Melanocyte of skin (primary cell): ENCODE results near the gene RPL7L1. TPM values are rescaled to one million over a fixed set of nuclear protein-coding genes. Genes with fewer than 3 reads are reported as not detected.

Experiments used
- total RNA-seq, 2 donors: library from RNA; depleted of rRNA; stranded (reverse); fragments of >200 nt; gene quantifications; 2 replicates each; pipeline ENCODE4 v1.2.3, GENCODE V29; 2012

The RPL7L1 gene
- 100 to 1,000 TPM; 113 to 149 TPM for total RNA-seq

DNA sequence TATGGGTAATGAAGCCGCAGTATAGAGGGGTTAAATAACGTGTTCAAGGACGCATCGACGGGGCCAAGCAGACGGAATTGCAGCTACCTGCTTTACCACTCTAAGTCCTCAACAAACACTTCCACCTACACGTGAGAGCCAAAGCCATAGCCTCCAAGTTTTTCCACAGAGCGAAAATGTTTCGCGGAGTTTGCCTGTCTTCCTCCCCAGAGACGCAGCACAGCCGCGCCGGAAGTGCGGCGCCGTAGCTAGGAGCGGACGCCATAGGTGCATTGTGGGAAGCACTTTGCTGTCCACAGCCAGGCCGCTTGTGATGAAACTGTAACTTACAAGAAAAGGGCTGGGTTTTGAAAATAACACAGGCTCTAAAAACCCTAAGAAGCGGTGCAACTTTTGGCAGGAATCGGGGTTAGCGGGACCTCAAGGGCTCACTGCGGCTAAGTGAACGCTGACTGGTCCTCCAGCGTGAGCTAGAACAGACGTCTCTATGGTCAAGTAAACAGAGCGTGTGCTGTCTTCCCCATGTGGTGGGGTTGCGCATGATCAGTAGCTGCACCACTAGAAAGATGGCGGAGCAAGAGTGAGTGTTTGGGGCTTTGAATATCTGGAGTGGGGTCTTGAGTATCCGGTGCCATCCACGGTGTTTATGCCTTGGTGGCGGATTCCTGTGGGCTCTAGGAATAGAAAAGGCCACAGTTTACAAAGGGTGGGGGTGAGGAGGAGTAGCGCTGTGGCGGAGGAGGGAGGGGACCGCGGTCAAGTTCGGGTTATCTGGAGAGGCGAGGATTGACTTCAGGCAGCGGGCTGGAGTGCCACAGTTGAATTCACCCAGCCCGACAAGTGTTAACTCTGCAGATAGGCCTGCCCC, at the start of gene RPL7L1:
Gene RPL7L1 (plus strand): TSS at position 245 of the 868 bp plus-strand sequence. CDS start 295 bp downstream, at position 540.

DNA sequence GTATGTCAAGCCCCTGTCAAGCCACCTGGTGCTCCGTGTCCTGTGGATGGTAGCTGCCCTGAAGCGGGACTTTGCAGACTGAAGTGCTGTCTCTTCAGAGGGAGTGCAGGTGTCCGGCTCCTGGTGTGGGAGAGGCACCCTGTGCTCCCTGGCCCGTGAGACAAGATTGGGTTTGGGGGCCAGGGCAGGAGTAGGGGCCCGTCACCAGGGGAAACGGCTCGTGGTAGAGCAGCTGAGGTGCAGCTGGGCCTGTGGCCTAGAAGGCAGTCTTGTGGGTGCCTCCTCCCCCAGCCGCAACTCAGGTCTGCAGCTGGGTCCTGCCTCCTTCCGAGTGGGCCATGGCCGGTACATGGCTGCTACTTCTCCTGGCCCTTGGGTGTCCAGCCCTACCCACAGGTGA, 36.3 kb downstream of the RPL7L1 start, which contains the start of gene PTCRA:
Gene PTCRA (plus strand): TSS at position 322 of the 400 bp plus-strand sequence. CDS start 17 bp downstream, at position 339.

DNA sequence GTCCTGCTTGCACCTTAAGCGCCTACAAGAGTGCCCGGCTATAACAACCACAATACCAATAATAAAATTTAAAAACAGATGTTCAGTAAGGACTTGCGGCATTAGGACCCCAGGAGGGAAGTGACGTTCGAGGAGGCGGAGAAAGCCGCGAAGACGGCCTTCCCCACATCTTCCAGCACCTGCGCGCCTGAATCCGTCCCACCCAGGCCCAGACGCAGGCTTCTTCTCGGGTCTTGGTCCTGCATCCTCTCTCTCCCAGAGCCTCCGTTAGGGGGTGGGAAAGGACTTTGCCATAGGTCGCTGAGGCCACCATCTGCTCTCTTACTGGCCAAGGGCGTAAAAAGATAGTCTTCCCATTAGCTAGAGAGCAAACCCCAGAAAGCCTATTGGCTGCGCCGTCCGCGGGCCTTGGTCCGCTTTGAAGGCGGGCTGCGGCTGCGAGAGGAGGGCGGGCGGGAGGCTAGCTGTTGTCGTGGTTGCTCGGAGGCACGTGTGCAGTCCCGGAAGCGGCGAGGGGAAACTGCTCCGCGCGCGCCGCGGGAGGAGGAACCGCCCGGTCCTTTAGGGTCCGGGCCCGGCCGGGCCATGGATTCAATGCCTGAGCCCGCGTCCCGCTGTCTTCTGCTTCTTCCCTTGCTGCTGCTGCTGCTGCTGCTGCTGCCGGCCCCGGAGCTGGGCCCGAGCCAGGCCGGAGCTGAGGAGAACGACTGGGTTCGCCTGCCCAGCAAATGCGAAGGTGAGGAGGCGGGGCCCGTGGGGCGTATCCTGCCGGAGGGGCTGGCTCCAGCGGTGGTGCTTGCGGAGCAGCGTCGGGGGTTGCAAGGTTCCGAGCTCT, 49.8 kb downstream of the RPL7L1 start, which contains the start of gene CNPY3:
Gene CNPY3 (plus strand): TSS at position 495 of the 835 bp plus-strand sequence. CDS start 91 bp downstream, at position 586.

Other genes with a start within 250 kb of the RPL7L1 start
- gene PRPH2, start 157.0 kb upstream of the RPL7L1 start, total RNA-seq = under 1 TPM; under 0.01 to 0.34 TPM
- 10 to 100 TPM; 37.2 to 49.0 TPM for gene TBCC, start 133.5 kb upstream of the RPL7L1 start, total RNA-seq
- gene BICRAL, start 97.6 kb upstream of the RPL7L1 start, total RNA-seq = 1 to 10 TPM; 4.7 to 4.8 TPM
- gene PTCRA, start 36.4 kb downstream of the RPL7L1 start, total RNA-seq = under 1 TPM in 1 of 2 donors, not detected in 1; 0.33 TPM
- gene CNPY3, start 49.9 kb downstream of the RPL7L1 start, total RNA-seq = 10 to 100 TPM; 19.6 to 39.6 TPM
- not detected for gene GNMT, start 81.1 kb downstream of the RPL7L1 start, total RNA-seq
- gene PEX6, start 99.6 kb downstream of the RPL7L1 start, total RNA-seq = 10 to 100 TPM; 20.3 to 27.5 TPM
- gene PPP2R5D, start 105.0 kb downstream of the RPL7L1 start, total RNA-seq = 10 to 100 TPM; 48.5 to 65.6 TPM
- 10 to 100 TPM; 40.6 to 63.6 TPM for gene MEA1, start 134.3 kb downstream of the RPL7L1 start, total RNA-seq
- 10 to 100 TPM; 84.7 to 90.9 TPM for gene KLHDC3, start 134.6 kb downstream of the RPL7L1 start, total RNA-seq
- gene RRP36, start 142.0 kb downstream of the RPL7L1 start, total RNA-seq = 100 to 1,000 TPM in 1 of 2 donors, 10 to 100 TPM in 1; 84.0 to 123 TPM
- 10 to 100 TPM; 16.7 to 17.6 TPM for gene CUL7, start 174.2 kb downstream of the RPL7L1 start, total RNA-seq
- gene MRPL2, start 179.8 kb downstream of the RPL7L1 start, total RNA-seq = 10 to 100 TPM; 19.6 to 38.6 TPM
- gene KLC4, start 180.0 kb downstream of the RPL7L1 start, total RNA-seq = 10 to 100 TPM in 1 of 2 donors, 1 to 10 TPM in 1; 8.7 to 14.1 TPM
- 10 to 100 TPM; 19.3 to 36.6 TPM for gene PTK7, start 196.7 kb downstream of the RPL7L1 start, total RNA-seq